ENCODE results near the gene VWA8.
"Not testable (repeated sequence)": the region's sequence is repeated elsewhere in the genome, so short reads cannot be mapped to it uniquely, and the experiment has no call there.

The VWA8 gene

DNA sequence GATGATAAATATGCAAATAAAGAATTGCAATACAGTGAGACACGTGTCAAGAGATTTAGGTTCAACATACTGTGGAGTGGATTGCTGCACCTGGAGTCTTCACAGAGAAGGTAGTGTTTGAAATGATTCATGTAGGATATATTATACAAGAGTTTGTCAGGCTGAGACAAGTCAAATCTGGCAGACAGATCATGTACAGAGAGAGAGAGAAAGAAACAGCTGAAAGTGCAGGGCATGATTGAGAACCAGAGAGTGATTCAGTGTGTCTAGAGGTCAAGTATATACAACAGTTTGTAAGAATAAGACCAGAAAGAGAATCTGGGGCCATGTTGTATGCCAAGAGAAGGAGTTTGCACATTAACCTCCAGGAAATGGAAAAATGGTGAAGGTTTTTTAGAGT, 2.1 kb upstream of the VWA8 start:
- no peak for DNase-seq

DNA sequence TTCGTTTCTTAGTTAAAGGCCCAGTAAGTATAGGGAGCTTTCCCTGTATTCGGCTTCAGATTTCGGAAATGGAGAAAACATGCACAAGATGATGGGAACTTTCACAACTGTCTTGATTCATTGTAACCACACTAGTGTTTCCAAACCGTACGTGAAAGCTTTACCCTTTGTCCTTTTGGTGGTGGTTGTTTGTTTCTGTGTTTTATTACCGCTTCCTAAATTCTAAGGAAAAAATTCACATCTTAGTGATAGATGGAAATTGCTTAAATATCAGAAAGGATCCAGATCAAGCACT, 504 bp upstream of the VWA8 start:
- no peak for DNase-seq

DNA sequence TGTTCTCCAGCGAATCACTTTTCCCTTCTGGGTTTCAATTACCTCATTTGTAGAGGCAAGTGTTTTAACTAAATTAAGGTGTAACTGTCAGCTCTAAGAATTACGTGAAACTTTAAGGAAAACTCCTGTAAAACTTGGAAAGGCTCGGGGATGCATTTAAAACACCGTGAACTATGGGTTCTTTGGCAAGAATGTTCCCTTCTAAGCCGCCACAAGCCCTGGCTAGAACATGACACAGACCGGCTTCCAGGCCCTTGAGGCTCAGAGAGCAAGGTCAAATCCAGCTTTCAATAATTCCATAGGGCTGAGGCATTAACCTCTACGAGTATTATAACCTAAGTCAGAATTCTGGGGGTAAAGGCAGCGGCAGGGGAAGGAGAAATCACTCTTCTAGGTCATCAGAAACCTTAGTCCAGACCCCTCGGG, 685 bp downstream of the VWA8 start:
- DNase-seq: no peak

DNA sequence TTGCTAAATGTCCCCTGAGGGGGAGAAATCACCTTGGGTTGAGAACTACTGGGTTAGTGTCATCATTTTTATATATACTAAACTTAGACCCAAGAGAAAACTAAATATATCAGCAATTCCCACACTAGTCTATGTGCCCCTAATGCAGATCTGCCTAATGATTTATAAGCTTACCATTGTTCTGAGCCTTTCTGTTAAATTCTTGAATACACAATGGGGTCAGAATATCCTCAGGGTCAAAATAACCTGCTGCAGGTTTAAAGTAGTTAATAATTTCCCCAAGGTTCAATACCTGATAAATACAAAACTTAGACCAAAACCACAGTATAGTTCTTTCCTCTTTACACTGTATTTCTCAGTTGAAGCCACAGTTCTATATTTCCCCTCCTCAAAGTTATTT, 4.6 kb downstream of the VWA8 start:
- DNase-seq: no peak

DNA sequence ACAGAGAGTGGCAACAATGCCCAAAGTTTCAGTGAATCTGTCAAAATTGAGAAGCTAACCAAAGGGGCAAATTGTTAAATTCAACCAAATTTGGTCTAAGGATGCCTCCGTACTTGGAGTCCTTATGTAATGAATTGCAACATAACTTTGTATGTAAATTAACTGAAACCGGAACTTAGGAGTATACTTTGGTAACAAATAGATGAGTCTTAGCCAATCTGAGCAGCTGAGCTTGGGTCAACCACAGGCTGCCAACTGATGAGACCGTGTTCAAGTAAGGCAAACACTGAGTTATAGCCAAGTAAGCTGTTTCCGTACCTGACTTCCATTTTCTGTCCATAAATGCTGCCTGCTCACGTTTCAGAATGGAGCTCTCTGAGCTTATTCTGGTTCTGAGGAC, 5.3 kb downstream of the VWA8 start:
- no peak for DNase-seq

DNA sequence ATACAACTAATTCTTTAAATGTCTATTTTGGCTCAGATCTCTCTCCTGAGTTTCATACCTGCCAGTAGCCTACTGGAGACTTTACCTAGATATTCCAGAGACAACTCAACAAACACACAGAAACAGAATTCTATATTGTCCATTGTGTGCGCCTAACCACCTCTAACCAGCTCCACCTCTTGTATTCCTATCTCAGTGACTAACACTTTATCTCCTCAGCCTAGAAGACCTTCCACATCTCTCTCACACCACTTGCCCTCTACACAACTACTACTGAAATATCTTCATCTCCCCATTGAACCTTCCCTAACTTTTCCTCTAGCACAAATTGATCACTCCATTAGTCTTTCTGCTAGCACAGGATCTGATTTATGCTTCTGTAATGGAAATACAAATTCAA, 6.7 kb downstream of the VWA8 start:
- no peak for DNase-seq

DNA sequence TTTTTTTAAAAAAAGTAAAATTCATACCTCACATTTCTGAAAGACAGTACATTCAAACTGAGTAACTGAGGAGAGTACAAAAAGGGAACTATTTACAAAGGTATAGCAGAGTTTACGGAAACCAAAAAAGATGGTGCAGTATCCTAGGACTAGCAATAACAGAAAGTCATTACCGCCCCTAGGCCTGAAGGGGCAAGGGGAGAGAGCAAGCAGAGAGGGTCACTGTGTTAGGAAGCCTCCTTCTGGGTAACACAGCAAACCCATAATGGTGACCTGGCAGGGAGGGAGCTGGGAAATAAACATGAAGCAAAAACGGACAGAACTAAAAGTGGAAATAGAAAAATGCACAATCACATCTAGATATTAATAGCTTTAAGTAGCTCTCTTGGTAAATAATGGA, 8.2 kb downstream of the VWA8 start:
- DNase-seq: no peak

DNA sequence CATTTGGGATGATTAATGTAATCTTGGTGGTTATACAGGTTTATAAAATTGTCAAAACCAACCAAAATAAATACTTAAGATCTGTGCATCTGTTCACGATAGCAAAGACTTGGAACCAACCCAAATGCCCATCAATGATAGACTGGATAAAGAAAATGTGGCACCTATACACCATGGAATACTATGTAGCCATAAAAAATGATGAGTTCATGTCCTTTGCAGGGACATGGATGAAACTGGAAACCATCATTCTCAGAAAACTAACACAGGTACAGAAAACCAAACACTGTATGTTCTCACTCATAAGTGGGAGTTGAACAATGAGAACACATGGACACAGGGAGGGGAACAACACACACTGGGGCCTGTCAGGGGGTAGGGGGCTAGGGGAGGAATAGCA, 11.8 kb downstream of the VWA8 start:
- not testable (repeated sequence) for DNase-seq

DNA sequence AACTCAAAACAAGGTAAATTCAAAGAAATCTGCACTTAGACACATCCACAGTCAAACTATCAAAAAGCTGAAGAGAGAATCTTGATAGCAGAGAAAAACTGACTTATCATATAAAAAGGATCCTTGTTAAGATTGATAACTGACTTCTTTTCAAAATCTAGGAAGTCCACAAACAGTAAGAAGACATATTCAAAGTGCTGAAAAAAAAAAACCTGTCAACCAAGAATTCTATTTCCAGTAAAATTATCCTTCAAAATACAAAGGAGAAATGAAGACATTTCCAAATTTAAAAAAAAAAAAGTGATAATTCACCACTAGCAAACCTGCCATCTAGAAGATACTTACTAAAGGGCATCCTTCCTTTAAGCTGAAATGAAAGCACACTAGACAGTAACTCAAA, 15.0 kb downstream of the VWA8 start:
- no peak for DNase-seq

DNA sequence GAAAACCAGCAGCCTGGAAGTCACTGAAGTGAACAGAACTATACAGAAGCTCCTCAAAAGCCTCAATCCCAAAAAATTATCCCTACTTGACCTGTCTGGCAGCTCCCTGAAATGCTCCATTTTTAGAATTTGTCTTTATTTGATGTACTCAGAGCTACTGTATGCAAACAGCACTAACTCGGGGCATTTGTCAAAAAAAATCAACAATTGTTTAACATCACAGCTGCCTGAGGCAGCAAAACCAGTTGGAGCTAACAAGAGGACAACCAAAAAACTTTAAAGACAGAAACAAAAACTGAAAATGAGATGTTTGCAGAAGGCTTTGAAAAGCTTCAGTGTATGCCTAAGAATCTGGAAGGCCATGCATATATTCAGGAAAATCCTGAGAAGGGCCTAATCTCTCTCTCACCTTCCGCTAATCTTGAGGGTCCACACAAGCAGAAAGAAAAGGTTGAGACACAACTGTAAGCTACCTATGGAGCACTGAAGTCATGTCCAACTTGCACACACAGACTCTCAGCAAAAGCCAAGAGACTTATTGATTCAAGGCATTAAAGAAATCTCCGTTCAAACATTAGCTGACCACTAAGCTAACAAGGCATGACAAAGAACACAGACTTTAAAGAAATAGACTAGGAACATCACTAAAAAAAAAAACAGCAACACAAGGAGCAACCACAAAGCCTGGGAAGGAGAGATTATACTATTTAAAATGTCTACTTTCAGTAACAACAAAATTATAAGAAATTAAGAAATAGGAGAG, 16.1 kb downstream of the VWA8 start:
- no peak for DNase-seq

DNA sequence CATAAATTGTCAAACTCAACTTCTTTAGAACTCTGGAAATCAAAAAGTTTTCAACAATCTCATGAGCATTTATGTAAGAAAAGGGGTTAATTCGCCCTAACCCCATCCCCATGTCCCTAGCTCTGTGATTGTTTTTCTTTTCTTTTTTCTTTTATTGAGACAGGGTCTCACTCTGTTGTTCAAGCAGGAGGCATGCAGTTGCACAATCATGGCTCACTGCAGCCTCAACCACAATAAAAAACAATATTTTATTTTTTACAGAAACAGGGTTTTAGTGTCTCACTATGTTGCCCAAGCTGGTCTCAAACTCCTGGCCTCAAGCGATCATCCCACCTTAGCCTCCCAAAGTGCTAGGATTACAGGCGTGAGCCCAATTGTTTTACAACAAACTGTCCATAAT, 16.7 kb downstream of the VWA8 start:
- DNase-seq: no peak

DNA sequence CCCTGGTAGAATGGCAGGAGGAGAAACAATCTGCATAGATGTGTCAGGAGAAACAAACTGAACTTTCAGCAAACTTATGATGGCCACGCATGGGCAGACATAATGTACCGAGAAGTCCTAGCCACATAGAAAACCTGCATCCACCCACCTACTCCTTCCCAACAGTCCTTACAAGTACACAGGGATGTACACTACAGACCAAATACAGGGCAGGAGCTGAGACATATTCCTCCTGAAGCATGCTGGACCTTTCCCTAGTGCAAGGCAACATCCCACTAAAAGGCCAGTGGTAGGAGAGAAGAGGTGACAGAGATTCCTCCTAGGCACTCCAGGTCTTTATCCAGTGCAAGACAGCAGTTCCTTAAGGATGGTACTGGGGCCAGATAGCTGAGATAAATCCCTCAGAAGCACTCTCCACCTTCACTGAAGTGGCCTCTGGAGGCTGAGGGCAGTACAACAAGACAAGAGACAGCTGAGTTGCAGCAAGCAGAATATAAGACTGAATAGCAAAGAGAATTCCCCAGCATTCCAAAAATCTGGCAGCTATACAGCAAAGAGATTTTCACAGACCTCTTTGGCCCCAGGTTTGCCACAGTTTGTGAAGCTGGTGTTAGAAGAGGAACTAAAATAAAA, 18.3 kb downstream of the VWA8 start:
- no peak for DNase-seq

DNA sequence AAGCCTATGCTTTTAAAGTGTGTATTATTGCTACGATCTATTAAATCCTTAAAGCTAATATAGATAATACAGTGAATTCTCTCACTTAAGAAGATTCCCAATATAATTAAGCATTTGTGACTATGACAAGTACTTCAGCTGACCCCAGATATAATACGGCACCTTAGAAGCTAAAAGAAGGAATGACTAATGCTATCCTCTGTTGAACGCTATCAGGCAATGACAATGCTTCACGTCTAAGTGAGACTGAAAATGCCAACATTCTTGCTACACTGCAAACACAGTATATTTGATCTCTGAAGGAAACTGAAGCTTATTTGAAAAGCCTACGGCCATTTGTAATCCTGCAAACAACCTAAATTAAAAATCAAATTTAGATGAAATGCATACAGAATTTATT, 19.7 kb downstream of the VWA8 start:
- no peak for DNase-seq

DNA sequence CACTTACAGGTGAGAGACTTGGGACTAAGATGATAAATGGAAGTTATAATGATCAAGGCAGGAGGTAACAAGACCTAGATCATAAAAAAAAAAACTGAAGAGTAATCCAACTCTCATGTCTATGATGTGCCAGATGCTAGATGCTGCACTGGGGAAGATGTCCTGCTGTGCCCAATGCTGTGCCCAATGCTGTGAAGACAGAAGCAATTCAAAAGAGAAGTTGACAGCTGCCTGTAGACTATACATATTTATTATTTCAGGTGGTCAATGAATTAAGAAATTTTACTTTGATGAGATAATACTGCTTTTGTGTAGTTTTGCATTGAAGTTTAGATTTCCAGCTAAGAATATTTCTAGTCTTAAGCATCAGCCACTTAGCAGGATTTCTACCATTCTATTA, 21.5 kb downstream of the VWA8 start:
- DNase-seq: no peak

DNA sequence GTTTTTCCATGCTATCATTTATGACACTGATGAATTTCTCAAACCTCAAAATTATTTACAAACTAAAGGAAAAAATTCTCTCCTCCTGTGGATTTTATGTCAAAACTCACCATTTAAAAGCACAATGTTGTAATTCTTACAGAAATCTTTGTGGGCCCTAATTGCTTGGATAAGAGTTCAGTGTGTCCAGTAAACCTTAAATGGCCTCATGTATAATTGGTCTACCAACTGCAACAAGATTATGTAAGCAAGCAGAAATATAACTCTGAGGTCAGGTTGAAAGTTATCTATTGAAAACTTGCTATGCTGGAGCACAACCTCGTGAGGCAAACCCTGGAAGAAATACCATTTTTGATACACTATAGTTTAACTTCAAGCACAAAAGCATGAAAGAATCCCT, 22.0 kb downstream of the VWA8 start:
- no peak for DNase-seq

DNA sequence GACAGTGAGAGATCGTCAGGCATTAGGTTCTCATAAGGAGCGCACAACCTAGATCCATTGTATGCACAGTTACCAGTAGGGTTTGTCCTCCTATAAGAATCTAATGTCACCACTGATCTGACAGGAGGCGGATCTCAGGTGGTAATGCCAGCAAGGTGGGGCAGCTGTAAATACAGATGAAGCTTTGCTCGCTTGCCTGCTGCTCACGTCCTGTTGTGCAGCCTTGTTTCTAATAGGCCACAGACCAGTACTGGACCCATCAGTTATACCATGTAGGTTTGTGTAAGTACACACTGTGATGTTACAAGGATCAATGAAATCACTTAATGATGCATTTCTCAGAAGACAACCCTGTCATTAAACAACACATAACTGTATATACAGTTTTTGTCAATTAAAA, 23.5 kb downstream of the VWA8 start:
- DNase-seq: no peak

DNA sequence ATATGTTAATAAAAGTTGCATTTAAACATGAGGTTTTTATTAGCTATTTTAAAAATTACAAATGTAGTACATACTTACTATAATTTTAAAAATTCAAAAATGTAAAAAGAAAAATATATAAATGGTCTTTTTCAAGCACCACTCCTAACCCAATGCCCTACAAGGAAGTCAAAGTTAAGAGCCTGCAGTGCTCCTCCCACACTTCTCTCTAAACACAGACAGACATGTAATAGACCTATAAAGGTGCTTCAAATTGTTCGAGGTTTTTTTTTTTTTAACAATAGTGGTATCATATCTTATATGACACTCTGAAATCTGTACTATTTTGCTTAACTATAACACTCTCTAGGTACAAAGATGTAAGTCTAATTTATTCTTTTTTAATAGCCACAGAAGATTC, 25.4 kb downstream of the VWA8 start:
- no peak for DNase-seq

DNA sequence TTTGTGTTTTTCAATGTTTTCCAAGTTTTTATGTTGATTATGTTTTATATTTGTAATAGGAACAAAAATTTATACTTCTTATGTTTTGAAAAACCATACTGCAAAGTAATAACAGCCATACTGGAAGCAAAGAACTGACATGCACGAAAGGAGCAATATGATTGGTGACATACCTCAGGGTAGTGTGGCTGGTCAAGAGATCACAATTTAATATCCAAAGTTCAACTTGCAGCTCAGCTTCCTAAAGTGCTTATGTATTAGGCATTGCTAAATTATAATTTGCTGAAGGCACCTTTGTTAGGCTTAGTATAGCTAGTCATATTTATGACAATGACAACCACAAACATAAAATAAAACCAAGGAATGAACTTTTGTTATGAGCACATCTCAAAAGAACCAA, 25.9 kb downstream of the VWA8 start:
- DNase-seq: no peak

DNA sequence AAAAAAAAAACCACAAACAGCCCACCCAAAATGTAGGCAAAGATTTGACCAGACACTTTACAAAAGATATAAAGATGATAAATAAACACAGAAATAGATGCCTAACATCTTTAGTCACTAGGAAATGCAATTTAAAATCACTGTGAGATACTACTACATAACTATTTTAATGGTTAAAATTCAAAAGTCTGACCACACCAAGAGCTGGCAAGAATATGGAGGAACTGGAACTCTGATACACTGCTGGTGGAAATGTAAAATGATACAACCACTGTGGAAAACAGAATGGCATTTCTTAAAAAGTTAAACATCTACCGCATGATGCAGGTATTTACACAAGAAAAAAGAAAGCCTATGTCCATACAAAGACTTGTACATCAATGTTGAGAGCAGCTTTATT, 26.8 kb downstream of the VWA8 start:
- DNase-seq: no peak

DNA sequence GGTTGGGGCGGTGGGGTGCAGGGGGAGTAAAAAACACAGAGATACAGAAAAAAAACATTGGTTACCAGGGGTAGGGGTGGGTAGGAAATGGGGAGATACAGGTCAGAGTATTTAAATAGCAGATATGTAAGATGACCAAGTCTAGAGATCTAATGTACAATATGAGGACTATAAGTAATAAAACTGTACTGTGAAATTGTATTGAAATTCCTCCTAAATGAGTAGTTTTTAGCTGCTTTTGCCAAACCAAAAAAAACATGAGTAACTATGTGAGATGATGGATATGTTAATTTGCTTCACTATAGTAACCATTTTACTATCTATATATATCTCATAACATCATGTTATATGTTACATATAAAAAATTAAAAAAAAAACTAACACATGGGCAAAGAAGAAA, 29.6 kb downstream of the VWA8 start:
- DNase-seq: no peak

DNA sequence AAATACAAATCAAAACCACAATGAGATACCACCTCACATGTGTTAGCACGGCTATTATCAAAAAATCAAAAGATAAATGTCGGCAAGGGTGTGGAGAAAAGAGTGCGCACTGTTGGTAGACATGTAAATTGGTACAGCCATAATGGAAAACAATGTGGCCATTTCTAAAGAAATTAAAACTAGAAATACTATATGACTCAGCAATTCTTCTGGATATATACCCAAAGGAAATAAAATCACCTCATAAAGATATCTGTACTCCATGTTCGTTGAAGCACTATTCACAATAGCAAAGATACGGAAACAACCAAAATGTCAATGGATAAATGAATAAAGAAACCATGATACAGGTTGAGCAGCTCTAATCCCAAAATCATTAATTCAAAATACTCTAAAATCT, 30.8 kb downstream of the VWA8 start:
- no peak for DNase-seq

DNA sequence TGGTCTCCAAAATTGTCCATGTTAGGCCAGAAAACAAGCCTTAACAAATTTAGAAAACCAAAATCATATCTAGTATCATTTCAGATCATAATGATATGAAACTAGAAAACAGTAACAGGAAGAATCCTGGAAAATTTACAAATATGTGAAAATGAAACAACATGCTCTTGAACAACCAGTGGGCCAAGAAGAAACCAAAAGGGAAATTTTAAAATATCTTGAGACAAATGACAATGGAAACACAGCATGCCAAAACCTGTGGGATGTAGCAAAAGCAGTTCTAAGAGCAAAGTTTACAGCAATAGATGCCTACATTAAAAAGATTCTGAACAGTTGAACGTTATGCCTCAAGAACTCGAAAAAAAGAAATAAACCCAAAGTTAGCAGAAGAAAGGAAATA, 32.6 kb downstream of the VWA8 start:
- DNase-seq: no peak

DNA sequence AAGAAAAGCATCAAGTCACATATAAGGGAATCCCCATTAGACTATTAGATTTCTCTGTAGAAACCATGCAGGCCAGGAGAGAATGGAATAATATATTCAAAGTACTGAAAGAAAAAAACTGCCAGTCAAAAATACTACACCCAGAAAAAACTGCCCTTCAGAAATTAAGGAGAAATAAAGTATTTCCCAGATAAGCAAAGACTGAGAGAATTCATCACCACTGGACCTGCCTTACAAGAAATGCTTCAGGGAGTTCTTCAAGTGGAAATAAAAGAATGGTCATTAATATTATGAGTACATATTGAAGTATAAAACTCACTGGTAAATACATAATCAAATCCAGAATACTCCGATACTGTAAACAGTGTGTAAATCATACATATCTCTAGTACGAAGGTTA, 35.9 kb downstream of the VWA8 start:
- no peak for DNase-seq

DNA sequence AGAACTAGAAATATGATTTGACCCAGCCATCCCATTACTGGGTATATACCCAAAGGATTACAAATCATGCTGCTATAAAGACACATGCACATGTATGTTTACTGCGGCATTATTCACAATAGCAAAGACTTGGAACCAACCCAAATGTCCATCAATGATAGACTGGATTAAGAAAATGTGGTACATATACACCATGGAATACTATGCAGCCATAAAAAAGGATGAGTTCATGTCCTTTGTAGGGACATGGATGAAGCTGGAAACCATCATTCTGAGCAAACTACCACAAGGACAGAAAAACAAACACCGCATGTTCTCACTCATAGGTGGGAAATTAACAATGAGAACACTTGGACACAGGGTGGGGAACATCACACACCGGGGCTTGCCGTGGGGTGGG, 38.0 kb downstream of the VWA8 start:
- not testable (repeated sequence) for DNase-seq

DNA sequence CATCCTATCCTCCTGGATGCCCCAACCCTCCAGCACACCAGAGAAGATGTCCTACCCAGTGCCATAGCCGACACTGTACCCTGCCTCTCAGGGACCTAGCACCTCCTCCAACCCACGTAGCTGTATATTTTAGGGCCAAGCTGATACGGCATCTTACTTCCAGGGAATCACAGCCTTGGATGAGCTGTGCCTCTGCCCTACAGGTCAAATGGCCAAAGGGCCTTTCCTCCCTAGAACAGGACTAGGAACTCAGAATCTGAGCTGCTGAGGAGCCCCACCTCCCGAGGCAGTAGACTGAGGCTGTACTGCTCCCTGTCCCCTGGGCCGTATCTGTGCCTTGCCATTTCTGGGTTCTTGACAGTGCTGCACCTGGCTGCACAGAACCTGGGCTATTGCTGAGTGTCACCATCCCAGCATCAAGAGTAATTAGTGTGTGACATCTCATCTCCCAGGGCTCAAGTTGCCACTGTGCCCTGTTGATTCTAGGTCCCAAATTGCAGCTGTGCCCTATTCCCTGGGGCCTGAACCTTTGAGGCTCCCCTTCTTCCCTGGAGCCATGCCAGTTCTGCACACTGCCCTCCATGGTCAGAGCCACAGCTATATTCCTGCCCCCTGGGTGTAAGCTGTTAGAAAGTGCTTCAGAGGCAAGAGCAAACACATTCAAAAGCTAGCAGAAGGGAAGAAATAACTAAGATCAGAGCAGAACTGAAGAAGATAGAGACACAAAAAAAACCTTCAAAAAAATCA, 41.0 kb downstream of the VWA8 start:
- DNase-seq: no peak

All from DMS79 treated with DMSO at 0.1 percent for 48 hours (cell line).